OCI-LY3 (cell line): ENCODE data around the gene PSG1.
"Not testable (repeated sequence)": the region's sequence is repeated elsewhere in the genome, so short reads cannot be mapped to it uniquely, and the experiment has no call there.

Experiments
- H2AFZ ChIP-seq: fragments of 200-600, 300-600 bp; shearing (Covaris generic); 2 replicates; pipeline ENCODE4 v1.6.0; 2014; ENCODE audit warnings: antibody characterized with exemption, low read depth, low read length
- H3K27ac ChIP-seq: fragments of 200-600, 300-600 bp; sonication (generic); 2 replicates; pipeline ENCODE4 v1.5.1; 2014; ENCODE audit warnings: mild to moderate bottlenecking, low read length, moderate library complexity, mixed read lengths
- H3K27me3 ChIP-seq: fragments of 200-600, 300-600 bp; sonication (generic); 2 replicates; pipeline ENCODE4 v1.6.1; 2014; ENCODE audit warnings: low read depth, low read length, mixed read lengths
- H3K36me3 ChIP-seq: fragments of 200-600, 300-600 bp; sonication (generic); replicated peaks from 2 replicates; pipeline ENCODE3; 2014; ENCODE audit warnings: low read depth, low read length, mixed read lengths
- H3K4me1 ChIP-seq: fragments of 300-600, 200-600 bp; sonication (generic); 2 replicates; pipeline ENCODE4 v1.6.1; 2014; ENCODE audit warnings: low read length, mixed read lengths
- H3K4me2 ChIP-seq: fragments of 200-600, 300-600 bp; sonication (generic); 2 replicates; pipeline ENCODE4 v1.6.1; 2014; ENCODE audit warnings: low read length, mixed read lengths
- H3K4me3 ChIP-seq: fragments of 300-600, 200-600 bp; sonication (generic); 2 replicates; pipeline ENCODE4 v1.5.1; 2014; ENCODE audit warnings: antibody characterized with exemption, mild to moderate bottlenecking, low read length, moderate library complexity
- H3K79me2 ChIP-seq: fragments of 300-600, 200-600 bp; shearing (Covaris generic); 2 replicates; pipeline ENCODE4 v1.6.1; 2014; ENCODE audit warnings: mild to moderate bottlenecking, low read length, mixed read lengths
- H3K9ac ChIP-seq: fragments of 300-600, 200-600 bp; shearing (Covaris generic); 2 replicates; pipeline ENCODE4 v1.6.0; 2014; ENCODE audit warnings: mild to moderate bottlenecking, low read length, moderate library complexity
- H3K9me3 ChIP-seq: fragments of 200-600, 300-600 bp; shearing (Covaris generic); 2 replicates; pipeline ENCODE4 v1.6.1; 2014; ENCODE audit warnings: low read length, mixed read lengths; ENCODE audit not compliant: insufficient read depth
- H4K20me1 ChIP-seq: fragments of 200-600, 300-600 bp; sonication (generic); 2 replicates; pipeline ENCODE4 v1.6.1; 2016; ENCODE audit warnings: low read length, mixed read lengths; ENCODE audit not compliant: insufficient read depth
- CTCF ChIP-seq: fragments of 200-600, 300-600 bp; sonication (generic); IDR thresholded peaks from 2 replicates; pipeline ENCODE4 v1.5.1; 2014; ENCODE audit warnings: antibody characterized with exemption, low read length, low read depth
- EZH2phosphoT487 ChIP-seq: fragments of 200-600 bp; shearing (Covaris generic); IDR thresholded peaks from 2 replicates; pipeline ENCODE4 v1.6.1; 2018; ENCODE audit warnings: antibody characterized with exemption, mixed run types, low read depth

PSG1 gene

GRCh38 chr19:42831221-42832019, 48.1 kb downstream of the PSG1 start:
- Histone ChIP-seq H2AFZ (no peak overlapping the region), H3K27me3 (no peaks in the 10 kb centered on the region), H3K9ac (no peak overlapping the region), H3K79me2 (no peaks in the 10 kb centered on the region), H3K4me2 (no peak overlapping the region), H3K4me1 (no peaks in the 10 kb centered on the region), H4K20me1 (no peaks in the 10 kb centered on the region), H3K9me3 (no peaks in the 10 kb centered on the region), H3K36me3 (no peaks in the 10 kb centered on the region), H3K27ac (no peak overlapping the region), H3K4me3 (no peak overlapping the region)
- TF ChIP-seq CTCF, result no peak
- no peak for TF ChIP-seq EZH2phosphoT487

- not testable (repeated sequence) for H3K9me3 ChIP-seq, H4K20me1 ChIP-seq, H3K79me2 ChIP-seq, H3K4me3 ChIP-seq, H3K9ac ChIP-seq, H3K27me3 ChIP-seq, H3K27ac ChIP-seq, H2AFZ ChIP-seq, H3K4me2 ChIP-seq, H3K4me1 ChIP-seq, H3K36me3 ChIP-seq
Measured at GRCh38 chr19:42821306-42821977, 58.1 kb downstream of the PSG1 start.

- H3K79me2 ChIP-seq, H3K36me3 ChIP-seq, H2AFZ ChIP-seq, H3K27ac ChIP-seq, H3K27me3 ChIP-seq, H3K9ac ChIP-seq, H4K20me1 ChIP-seq, H3K4me2 ChIP-seq, H3K4me3 ChIP-seq, H3K9me3 ChIP-seq, H3K4me1 ChIP-seq: not testable (repeated sequence)
Measured at GRCh38 chr19:42819960-42820650, 59.4 kb downstream of the PSG1 start.

GRCh38 chr19:42816894-42817293, 62.6 kb downstream of the PSG1 start:
- no peak overlapping the region for H2AFZ ChIP-seq
- H4K20me1 ChIP-seq, result no peaks in the 10 kb centered on the region
- no peak overlapping the region for H3K9ac ChIP-seq
- no peak for TF ChIP-seq CTCF
- TF ChIP-seq EZH2phosphoT487, result no peak
- H3K27me3 ChIP-seq, result no peaks in the 10 kb centered on the region
- no peaks in the 10 kb centered on the region for H3K9me3 ChIP-seq
- H3K4me2 ChIP-seq, result no peak overlapping the region
- H3K27ac ChIP-seq, result no peak overlapping the region
- H3K4me3 ChIP-seq, result no peak overlapping the region
- no peaks in the 10 kb centered on the region for H3K4me1 ChIP-seq
- no peaks in the 10 kb centered on the region for H3K79me2 ChIP-seq
- H3K36me3 ChIP-seq, result no peaks in the 10 kb centered on the region
